Activated CD4-positive, alpha-beta memory T cell treated with anti-CD3 and anti-CD28 coated beads for 36 hours (primary cell): ENCODE results near the gene ZDHHC13. TPM values are rescaled to one million over a fixed set of nuclear protein-coding genes. Genes with fewer than 3 reads are reported as not detected.

Source experiments
- CTCF ChIA-PET: fragments of 350-600 bp; sonication (Branson Sonifier 250); formaldehyde crosslinking; loops from one replicate; lab custom pipeline; 2021; ENCODE audit warnings: antibody characterized with exemption, inconsistent platforms; lab: Charles Lee
- POLR2A ChIA-PET: fragments of 350-600 bp; sonication (Branson Sonifier 250); formaldehyde crosslinking; loops from one replicate; lab custom pipeline; 2021; ENCODE audit warnings: antibody characterized with exemption; lab: Charles Lee
- DNase-seq: peaks from one replicate; pipeline ENCODE4 v3.0.0-alpha.2; 2020
- H3K27ac Mint-ChIP-seq: one replicate; pipeline ENCODE4 v1.8.0; 2021; ENCODE audit warnings: mixed read lengths
- H3K27me3 Mint-ChIP-seq: one replicate; pipeline ENCODE4 v1.8.0; 2021; ENCODE audit warnings: mixed read lengths
- H3K36me3 Mint-ChIP-seq: one replicate; pipeline ENCODE4 v1.8.0; 2021; ENCODE audit warnings: mixed read lengths
- H3K4me1 Mint-ChIP-seq: one replicate; pipeline ENCODE4 v1.8.0; 2021; ENCODE audit warnings: low read depth, mixed read lengths
- H3K4me3 Mint-ChIP-seq: one replicate; pipeline ENCODE4 v1.8.0; 2021; ENCODE audit warnings: mild to moderate bottlenecking, mixed read lengths
- H3K9me3 Mint-ChIP-seq: one replicate; pipeline ENCODE4 v1.8.0; 2021; ENCODE audit warnings: mixed read lengths
- intact Hi-C: fragments of 100-400 bp; cut with micrococcal nuclease; formaldehyde crosslinking; loops from one replicate; pipeline ENCODE4 v1.15.1; 2023
- total RNA-seq, 2 experiments: library from RNA; stranded (reverse); gene quantifications; one replicate each; pipeline ENCODE4 v1.2.3, GENCODE V29; 2021

The ZDHHC13 gene
- total RNA-seq, 2 experiments from 2014 or later: 25.4 to 26.8 TPM

DNA sequence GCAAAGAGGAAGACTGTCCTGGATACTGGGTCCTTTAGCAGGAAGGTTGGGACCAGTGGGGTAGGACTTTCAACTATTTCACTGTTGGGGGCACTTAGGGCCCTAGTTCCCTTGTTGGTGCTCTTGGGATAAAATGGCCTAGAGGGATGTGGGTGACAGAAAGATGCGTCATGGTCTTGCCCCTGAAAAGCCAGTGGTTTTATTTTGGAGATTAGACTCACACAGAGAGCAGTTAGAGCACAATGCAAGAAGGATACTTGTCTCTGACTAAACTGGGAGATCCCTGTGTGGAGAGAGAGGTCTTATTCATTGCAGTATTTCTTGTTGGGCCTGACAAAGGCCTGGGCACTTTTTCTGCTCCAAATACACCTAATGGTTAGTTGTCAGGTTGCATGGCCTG is 33.8 kb upstream of the ZDHHC13 start:
- intact Hi-C loops: no loop called here
- no peak overlapping the region for H3K4me3 Mint-ChIP-seq
- H3K4me1 Mint-ChIP-seq: no peaks in the 10 kb centered on the region
- ChIA-PET CTCF (interaction anchor here (7.5 kb wide), 1 partner anchor 13 kb away, joined by 55 read pairs; no protein-coding TSS in a partner anchor), POLR2A (interaction anchor here (1.2 kb wide), 1 partner anchor 33 kb away, joined by 4 read pairs; no protein-coding TSS in a partner anchor)
- no peaks in the 10 kb centered on the region for H3K36me3 Mint-ChIP-seq
- H3K27ac Mint-ChIP-seq: no peak overlapping the region
- DNase-seq: no peak
- peaks cover 11% of the 10 kb centered on the region for H3K27me3 Mint-ChIP-seq
- H3K9me3 Mint-ChIP-seq: no peaks in the 10 kb centered on the region

DNA sequence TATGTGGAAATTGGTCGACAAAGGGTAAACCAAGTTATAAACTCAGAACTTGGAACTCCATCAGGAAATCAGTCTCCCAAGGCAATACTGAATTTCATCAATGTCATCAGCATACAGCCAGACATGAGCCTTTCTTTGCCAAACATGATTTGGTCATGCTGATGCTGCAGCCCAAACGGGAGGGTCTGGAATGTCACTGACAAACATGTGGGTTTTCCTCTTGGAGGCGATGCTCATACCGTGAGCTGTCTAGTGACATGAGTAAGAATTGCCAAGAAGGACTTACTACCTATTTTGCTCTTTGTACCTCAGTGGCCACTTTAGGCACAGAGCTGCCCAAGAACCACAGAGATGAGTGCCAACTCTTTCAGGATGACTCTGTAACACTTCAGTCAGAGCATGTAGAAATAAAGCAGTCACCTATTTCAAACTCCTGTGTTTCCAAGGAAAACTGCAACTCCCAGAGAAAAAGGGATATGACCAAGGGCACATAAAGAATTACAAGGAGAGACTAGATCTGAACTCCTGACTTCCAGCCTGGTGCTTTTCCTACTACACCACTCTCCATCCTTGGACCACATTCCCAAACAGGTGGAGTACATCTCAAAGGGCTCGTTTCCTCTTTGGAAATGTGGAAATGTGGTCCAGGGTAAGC is 32.2 kb upstream of the ZDHHC13 start:
- ChIA-PET POLR2A (no interaction called here), CTCF (no interaction called here)
- H3K27me3 Mint-ChIP-seq: peaks cover 14% of the 10 kb centered on the region
- H3K27ac Mint-ChIP-seq: no peak overlapping the region
- intact Hi-C loops: no loop called here
- no peaks in the 10 kb centered on the region for H3K4me1 Mint-ChIP-seq
- H3K9me3 Mint-ChIP-seq: no peaks in the 10 kb centered on the region
- DNase-seq: no peak
- H3K4me3 Mint-ChIP-seq: no peak overlapping the region
- H3K36me3 Mint-ChIP-seq: no peaks in the 10 kb centered on the region

DNA sequence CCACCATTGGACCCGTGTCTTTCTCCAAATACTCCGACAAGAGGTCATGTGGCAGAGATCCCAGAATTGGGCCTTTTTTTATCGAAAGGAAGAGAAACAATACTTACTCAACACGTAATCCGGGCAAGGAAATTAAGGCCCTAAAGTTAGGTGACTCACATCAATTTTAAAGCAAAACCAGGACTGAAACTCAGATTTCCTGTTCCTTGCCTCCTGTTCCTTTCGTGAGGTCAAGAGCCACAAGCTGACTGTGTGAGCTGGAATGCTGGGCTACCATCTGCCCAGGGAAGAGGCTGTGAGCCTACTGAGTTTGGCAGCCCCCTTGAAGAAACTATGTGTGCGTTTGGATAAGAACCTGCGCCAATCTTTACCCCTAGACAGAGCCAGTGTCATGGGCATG is 29.3 kb upstream of the ZDHHC13 start:
- Mint-ChIP-seq H3K4me3 (no peak overlapping the region), H3K27me3 (peaks cover 16% of the 10 kb centered on the region), H3K36me3 (no peaks in the 10 kb centered on the region), H3K4me1 (no peaks in the 10 kb centered on the region), H3K9me3 (no peaks in the 10 kb centered on the region), H3K27ac (no peak overlapping the region)
- ChIA-PET POLR2A (no interaction called here), CTCF (interaction anchor here (2.5 to 3.6 kb wide), 2 partner anchors 10 to 17 kb away, joined by 7 to 17 read pairs; no protein-coding TSS in a partner anchor)
- DNase-seq: no peak
- intact Hi-C loops: no loop called here

DNA sequence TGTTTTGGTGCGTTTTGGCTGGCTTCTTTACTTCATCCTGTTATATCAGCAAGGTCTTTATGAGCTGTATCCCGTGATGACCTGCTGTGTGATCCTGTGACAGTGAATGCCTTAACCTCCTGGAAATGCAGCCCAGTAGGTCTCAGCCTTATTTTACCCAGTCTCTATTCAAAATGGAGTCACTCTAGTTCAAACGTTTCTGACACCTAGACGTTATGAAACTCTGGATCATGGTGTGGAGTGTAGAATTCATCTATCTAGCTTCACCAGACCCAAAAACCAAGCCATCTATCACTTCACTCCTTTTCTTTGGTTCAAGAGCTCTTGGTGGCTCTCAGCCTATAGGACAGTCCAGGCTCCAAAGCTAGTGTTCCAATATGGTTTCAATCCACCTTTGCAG is 28.2 kb upstream of the ZDHHC13 start:
- H3K4me3 Mint-ChIP-seq: no peak overlapping the region
- no peaks in the 10 kb centered on the region for H3K9me3 Mint-ChIP-seq
- intact Hi-C loops: no loop called here
- ChIA-PET POLR2A (no interaction called here), CTCF (interaction anchor here (2.5 to 3.6 kb wide), 2 partner anchors 11 to 18 kb away, joined by 7 to 17 read pairs; no protein-coding TSS in a partner anchor)
- H3K27me3 Mint-ChIP-seq: peaks cover 19% of the 10 kb centered on the region
- no peak for DNase-seq
- no peak overlapping the region for H3K27ac Mint-ChIP-seq
- no peaks in the 10 kb centered on the region for H3K36me3 Mint-ChIP-seq
- no peaks in the 10 kb centered on the region for H3K4me1 Mint-ChIP-seq

DNA sequence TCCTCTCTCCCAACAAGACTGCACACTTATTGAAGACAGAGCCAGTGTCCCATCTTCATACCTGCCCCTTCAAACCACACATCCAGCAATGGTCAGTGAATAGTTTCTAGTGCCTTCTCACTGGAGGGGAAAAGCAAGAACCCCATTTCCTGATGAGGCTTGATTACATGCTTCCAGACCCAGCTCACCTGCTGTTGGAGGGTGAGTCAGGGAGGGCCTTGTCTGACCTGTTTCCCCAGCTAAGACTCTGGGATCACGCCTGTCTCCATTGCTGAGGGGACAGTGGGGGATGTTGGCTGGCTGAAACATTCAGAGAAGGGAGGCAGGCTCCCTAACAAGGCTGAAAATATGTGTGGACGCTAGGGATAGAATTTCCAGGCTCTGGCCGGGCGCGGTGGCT is 27.5 kb upstream of the ZDHHC13 start:
- DNase-seq: no peak
- CTCF ChIA-PET: interaction anchor here (0.9 to 3.6 kb wide), 3 partner anchors 12 to 29 kb away, joined by 3 to 17 read pairs (median 7); no protein-coding TSS in a partner anchor
- POLR2A ChIA-PET: no interaction called here
- Mint-ChIP-seq H3K4me1 (no peaks in the 10 kb centered on the region), H3K27ac (no peak overlapping the region), H3K4me3 (no peak overlapping the region), H3K36me3 (no peaks in the 10 kb centered on the region), H3K27me3 (peaks cover 19% of the 10 kb centered on the region), H3K9me3 (no peaks in the 10 kb centered on the region)
- intact Hi-C loops: no loop called here

DNA sequence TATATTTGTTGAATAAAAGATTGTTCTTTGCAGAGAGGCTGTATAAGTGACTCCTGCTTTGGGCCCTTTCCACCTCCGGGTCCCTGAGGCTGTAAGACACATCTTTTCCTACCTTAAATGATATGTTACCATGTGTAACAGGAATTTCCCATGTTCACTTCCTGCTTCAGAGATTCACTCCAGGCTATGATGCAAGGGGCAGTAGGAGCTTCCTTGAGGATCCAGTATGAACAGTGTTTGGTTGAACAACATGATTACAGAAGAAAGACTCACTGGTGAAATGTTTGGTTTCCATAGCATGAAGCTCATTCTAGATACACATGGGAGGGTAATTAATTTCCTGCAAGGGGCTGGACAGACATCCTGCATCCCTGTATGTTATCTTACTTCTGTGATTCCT is 25.6 kb upstream of the ZDHHC13 start:
- Mint-ChIP-seq H3K9me3 (no peaks in the 10 kb centered on the region), H3K36me3 (no peaks in the 10 kb centered on the region), H3K4me3 (no peak overlapping the region), H3K4me1 (no peaks in the 10 kb centered on the region), H3K27ac (no peak overlapping the region), H3K27me3 (peaks cover 19% of the 10 kb centered on the region)
- intact Hi-C loops: no loop called here
- CTCF ChIA-PET: no interaction called here
- DNase-seq: no peak
- POLR2A ChIA-PET: no interaction called here

DNA sequence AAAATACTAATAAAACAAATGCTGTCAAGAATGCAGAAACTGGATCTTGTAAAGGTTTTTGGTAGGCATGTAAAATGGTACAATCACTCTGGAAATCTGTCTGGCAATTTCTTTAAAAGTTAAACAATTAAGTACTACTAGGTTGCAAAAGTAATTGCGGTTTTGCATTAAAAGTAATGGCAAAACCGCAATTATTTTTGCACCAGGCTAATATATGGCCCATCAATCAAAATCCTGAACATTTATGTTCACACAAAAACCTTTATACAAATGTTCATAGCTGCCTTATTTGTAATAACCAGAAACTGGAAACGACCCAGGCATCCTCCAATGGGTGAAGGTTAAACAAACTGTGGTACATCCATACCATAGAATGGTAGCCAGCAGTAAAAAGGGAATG is 24.6 kb upstream of the ZDHHC13 start:
- Mint-ChIP-seq H3K4me1 (no peaks in the 10 kb centered on the region), H3K36me3 (no peaks in the 10 kb centered on the region), H3K4me3 (no peak overlapping the region), H3K27me3 (peaks cover 24% of the 10 kb centered on the region), H3K27ac (no peak overlapping the region), H3K9me3 (no peaks in the 10 kb centered on the region)
- POLR2A ChIA-PET: no interaction called here
- intact Hi-C loops: no loop called here
- CTCF ChIA-PET: no interaction called here
- no peak for DNase-seq

DNA sequence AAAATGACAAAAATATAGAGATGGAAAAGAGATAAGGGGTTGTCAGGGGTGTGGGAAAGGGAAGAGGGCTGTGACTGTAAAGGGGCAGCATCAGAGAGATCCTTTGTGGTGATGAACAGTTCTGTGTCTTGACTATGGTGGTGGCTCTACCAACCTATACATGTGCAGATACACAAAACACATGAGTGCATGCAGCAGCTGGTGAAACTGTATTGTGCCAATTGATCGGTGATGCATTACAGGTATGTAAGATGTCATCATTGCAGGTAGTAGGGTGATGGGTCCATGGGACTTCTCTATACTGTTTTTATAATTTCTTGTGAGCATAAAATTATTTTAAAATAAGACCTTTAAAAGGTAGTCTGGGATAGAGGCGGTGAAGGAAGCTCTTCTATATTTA is 24.1 kb upstream of the ZDHHC13 start:
- Mint-ChIP-seq H3K9me3 (no peaks in the 10 kb centered on the region), H3K4me3 (no peak overlapping the region), H3K27ac (no peak overlapping the region), H3K27me3 (peaks cover 28% of the 10 kb centered on the region), H3K4me1 (no peaks in the 10 kb centered on the region), H3K36me3 (no peaks in the 10 kb centered on the region)
- intact Hi-C loops: no loop called here
- ChIA-PET POLR2A (no interaction called here), CTCF (interaction anchor here (0.7 to 0.8 kb wide), 2 partner anchors 16 to 22 kb away, joined by 4 read pairs; no protein-coding TSS in a partner anchor)
- no peak for DNase-seq

DNA sequence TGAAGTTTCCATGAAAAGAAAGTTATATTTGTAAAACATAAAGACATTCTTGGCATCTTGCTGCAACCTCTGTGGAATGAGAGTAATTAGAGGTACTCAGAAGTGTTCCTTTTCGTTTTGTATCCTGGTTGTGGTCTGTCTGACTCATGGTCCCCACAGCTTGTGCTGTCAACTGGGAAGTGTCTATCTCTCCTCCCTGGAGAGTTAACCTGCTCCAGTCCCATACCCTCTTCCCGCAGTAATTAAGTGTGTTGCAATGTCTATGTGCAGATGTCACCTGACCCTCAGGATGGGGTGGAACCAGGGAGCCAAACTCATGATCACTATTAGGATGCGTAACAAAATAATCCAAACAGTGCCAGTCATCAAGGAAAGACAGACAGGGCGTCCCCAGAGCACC is 23.0 kb upstream of the ZDHHC13 start:
- intact Hi-C loops: no loop called here
- H3K36me3 Mint-ChIP-seq: no peaks in the 10 kb centered on the region
- H3K27ac Mint-ChIP-seq: no peak overlapping the region
- CTCF ChIA-PET: no interaction called here
- POLR2A ChIA-PET: no interaction called here
- no peaks in the 10 kb centered on the region for H3K9me3 Mint-ChIP-seq
- no peak overlapping the region for H3K4me3 Mint-ChIP-seq
- no peaks in the 10 kb centered on the region for H3K4me1 Mint-ChIP-seq
- DNase-seq: no peak
- H3K27me3 Mint-ChIP-seq: peaks cover 23% of the 10 kb centered on the region

DNA sequence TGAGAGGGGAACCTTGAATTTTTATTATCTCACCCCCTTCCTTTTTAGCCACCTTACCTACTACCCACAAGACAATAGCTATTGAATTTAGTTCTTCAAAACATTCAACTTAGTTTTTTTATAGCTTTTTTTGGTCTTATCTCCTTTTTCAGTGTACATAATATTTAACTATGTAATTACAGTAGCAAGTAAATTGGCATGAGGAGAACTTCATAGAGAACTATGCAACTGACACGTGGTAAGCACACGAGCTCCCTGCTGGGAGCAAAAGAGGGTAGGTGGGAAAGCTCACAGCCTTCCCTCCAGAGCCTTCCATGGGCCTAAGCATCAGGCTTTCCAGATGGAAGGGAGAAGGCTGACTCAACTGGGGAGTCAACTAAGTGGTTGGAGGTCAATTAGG is 22.1 kb upstream of the ZDHHC13 start:
- H3K36me3 Mint-ChIP-seq: no peaks in the 10 kb centered on the region
- H3K4me3 Mint-ChIP-seq: no peak overlapping the region
- no peak overlapping the region for H3K27ac Mint-ChIP-seq
- no peak for DNase-seq
- peaks cover 22% of the 10 kb centered on the region for H3K27me3 Mint-ChIP-seq
- no peaks in the 10 kb centered on the region for H3K4me1 Mint-ChIP-seq
- CTCF ChIA-PET: no interaction called here
- H3K9me3 Mint-ChIP-seq: no peaks in the 10 kb centered on the region
- intact Hi-C loops: no loop called here
- POLR2A ChIA-PET: no interaction called here

DNA sequence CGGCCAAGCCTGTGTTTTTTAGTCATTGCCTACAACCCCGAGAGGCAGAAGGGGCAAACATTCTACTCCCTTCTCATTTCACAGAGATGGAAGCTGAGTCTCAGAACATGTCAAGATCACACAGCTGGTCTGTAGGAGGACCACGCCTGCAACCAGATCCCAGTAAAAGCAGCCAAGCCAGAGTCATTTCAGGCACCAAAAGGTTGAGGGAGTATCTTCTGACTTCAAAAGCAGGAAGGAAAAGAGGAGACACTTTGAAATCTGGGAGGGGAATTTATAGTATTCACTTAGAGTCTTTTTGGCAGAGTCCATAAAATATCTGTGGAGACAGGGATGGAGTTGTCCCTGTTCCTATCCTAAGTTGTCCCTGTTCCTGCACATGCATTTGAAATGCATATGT is 17.9 kb upstream of the ZDHHC13 start:
- ChIA-PET CTCF (no interaction called here), POLR2A (no interaction called here)
- H3K36me3 Mint-ChIP-seq: no peaks in the 10 kb centered on the region
- no peak for DNase-seq
- no peak overlapping the region for H3K4me3 Mint-ChIP-seq
- no peak overlapping the region for H3K27ac Mint-ChIP-seq
- H3K4me1 Mint-ChIP-seq: no peaks in the 10 kb centered on the region
- intact Hi-C loops: no loop called here
- peaks cover 19% of the 10 kb centered on the region for H3K27me3 Mint-ChIP-seq
- H3K9me3 Mint-ChIP-seq: peaks cover 7% of the 10 kb centered on the region

DNA sequence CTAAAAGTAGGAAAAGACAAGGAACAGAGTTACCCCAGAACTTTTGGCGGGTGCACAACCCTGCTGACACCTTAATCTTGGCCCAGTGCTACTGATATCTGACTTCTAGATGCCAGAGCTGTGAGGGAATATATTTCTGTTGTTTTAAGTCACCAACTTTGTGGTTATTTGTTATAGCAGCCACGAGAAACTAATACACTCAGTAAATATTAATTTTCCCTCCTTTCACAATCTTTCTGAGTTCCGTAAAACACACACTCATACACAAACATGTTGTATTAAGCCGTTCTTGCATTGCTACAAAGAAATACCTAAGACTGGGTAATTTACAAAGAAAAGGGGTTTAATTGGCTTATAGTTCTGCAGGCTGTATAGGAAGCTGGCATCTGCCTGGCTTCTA is 16.1 kb upstream of the ZDHHC13 start:
- no peak for DNase-seq
- CTCF ChIA-PET: interaction anchor here (1.4 to 1.5 kb wide), 2 partner anchors 23 to 30 kb away, joined by 4 to 6 read pairs; no protein-coding TSS in a partner anchor
- intact Hi-C loops: no loop called here
- H3K9me3 Mint-ChIP-seq: peaks cover 7% of the 10 kb centered on the region
- H3K4me3 Mint-ChIP-seq: no peak overlapping the region
- H3K36me3 Mint-ChIP-seq: no peaks in the 10 kb centered on the region
- peaks cover 22% of the 10 kb centered on the region for H3K27me3 Mint-ChIP-seq
- H3K4me1 Mint-ChIP-seq: no peaks in the 10 kb centered on the region
- no peak overlapping the region for H3K27ac Mint-ChIP-seq
- POLR2A ChIA-PET: no interaction called here
